NAMALWA (cell line): ENCODE data around the gene SPG7.

Experiments used
- DNase-seq: peaks from one replicate; pipeline ENCODE4 v3.0.0-alpha.2; 2015; ENCODE audit warnings: low spot score

Gene SPG7

DNA sequence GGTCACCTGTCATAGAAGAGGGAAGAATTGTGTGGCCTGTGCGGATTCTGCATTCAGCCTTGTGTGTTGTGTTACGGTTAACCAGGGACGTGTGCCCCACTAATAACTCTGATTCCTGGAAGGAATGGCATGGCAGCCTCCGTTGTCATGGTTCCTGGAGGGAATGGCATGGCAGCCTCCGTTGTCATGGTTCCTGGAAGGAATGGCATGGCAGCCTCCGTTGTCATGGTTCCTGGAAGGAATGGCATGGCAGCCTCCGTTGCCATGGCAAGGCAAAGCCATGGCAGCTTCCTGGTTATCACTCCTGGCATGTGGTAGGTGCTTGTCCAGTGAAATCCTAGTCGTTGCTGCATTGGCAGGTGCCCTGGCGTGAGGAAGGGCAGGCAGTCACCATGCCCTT lies 8.9 kb downstream of the SPG7 start:
- no peak for DNase-seq

DNA sequence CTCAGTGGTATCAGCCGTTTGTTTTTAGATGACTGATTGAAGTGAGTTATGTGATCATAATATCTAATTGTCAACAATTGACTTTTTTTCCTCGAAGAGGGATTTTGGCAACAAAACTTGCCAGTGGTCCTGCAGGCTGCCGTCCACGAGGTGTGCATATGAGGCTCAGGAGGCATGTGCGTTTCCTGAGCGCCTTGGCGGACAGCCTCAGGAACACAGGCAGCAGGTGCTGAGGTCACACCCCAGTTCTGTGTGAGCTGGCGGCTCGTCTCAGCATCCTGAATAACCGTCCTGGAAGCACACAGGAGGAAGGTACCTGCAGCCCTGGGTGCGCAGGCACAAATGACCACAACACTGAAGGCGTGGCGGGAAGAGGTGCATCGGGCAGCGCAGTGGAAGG lies 11.7 kb downstream of the SPG7 start:
- no peak for DNase-seq

DNA sequence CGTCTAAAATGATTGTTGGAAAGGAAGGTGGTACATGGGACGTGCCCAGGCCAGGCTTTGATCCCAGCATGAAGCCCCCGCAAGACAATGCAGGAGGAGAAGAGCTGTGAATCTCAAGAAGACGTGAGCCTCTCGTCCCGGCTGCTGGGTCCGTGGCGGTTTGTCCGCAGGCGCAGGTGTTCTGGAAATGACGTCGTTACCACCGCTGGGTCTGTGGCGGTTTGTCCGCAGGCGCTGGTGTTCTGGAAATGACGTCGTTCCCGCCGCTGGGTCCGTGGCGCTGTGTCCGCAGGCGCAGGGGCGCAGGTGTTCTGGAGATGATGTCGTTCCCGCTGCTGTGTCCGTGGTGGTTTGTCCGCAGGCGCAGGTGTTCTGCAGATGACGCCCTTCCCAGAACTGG lies 14.1 kb downstream of the SPG7 start:
- DNase-seq, result no peak

DNA sequence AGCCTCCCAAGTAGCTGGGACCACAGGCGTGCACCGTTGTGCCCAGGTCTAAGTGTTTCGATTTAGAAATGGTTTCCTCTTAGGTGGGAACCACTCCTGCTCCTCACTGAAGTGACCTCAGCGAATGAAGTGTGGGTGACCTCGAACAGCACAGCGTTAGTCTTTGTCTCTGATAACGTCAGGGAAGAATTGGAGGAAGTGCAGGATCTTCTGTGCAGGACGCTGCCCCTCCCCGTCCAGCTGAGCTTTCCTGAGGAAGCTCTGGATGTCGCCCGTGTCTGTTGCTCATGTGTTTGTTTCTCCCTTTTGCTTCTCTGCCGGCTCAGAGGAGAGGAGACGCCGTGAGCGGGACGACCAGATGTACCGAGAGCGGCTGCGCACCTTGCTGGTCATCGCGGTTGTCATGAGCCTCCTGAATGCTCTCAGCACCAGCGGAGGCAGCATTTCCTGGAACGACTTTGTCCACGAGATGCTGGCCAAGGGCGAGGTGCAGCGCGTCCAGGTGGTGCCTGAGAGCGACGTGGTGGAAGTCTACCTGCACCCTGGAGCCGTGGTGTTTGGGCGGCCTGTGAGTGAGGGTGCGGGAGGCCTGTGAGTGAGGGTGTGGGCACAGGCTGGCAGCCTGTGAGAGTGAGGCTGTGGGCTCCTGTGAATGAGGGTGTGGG lies 15.6 kb downstream of the SPG7 start:
- DNase-seq, result no peak

GRCh38 chr16:89525146-89525913 lies 17.1 kb downstream of the SPG7 start:
- peak; percentile 64 for DNase-seq

DNA sequence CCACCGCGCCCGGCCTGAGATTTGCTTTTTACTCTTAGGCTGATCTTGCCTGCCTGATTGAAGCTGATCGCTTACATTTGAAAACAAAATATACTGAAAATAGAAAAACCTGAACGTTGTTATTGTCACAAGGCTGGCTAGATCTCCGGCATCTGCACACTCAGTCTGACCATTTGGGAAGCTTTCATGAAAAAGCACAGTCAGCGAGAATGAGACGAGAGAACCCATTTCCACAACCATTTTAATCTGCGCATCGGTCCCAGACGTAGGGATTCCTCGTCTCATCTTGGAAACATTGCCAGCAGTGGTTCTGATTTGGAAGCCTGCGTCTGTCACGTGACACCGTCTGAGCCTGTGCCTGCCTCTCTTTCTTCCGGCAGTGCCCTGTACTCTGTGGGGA lies 20.9 kb downstream of the SPG7 start:
- DNase-seq, result no peak

GRCh38 chr16:89530401-89531381 lies 22.5 kb downstream of the SPG7 start:
- DNase-seq, result no peak

DNA sequence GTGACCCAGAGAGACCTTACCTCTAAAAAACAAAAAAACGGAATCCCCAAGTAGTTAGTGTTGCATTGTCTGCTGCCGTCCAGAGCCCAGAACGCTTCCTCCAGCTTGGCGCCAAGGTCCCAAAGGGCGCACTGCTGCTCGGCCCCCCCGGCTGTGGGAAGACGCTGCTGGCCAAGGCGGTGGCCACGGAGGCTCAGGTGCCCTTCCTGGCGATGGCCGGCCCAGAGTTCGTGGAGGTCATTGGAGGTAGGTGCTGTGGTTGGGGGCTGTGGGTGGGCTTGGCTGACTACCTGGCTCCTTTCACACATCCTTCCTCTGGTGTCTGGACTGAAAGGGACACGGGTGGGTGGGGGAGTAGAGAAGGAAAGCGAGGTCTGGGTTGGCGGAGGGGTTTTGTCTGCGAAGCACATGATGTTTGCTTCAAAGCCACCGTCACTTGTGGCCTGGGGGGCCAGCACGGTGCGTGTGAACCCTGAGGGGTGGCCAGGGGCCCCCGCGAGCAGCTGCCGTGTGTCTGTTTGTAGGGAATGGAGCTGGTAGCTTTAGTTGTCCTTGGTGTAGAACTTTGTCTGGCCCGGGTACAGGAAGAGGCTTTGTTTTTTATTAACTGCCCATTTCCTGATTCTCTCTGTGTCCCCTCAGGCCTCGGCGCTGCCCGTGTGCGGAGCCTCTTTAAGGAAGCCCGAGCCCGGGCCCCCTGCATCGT lies 23.8 kb downstream of the SPG7 start:
- DNase-seq, result no peak

- peak; percentile 65 for DNase-seq
Observed at GRCh38 chr16:89534252-89534756, 26.1 kb downstream of the SPG7 start.

DNA sequence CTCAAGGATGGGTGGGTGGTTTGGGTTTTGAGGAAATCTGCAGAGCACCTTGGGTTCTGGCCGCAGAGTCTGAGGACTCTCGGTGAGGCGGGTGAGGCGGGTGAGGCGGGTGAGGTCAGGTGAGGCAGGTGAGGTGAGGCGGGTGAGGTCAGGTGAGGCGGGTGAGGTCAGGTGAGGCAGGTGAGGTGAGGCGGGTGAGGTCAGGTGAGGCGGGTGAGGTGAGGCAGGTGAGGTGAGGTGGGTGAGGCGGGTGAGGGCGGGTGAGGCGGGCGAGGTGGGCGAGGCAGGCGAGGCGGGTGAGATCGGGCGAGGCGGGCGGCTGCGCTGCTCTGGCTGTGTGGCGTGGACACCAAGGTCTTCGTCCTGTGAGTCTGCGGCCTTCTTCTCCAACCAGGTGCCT lies 28.2 kb downstream of the SPG7 start:
- DNase-seq, result no peak

GRCh38 chr16:89536886-89537548 lies 28.8 kb downstream of the SPG7 start:
- no peak for DNase-seq

GRCh38 chr16:89537549-89537925 lies 29.3 kb downstream of the SPG7 start:
- no peak for DNase-seq

DNA sequence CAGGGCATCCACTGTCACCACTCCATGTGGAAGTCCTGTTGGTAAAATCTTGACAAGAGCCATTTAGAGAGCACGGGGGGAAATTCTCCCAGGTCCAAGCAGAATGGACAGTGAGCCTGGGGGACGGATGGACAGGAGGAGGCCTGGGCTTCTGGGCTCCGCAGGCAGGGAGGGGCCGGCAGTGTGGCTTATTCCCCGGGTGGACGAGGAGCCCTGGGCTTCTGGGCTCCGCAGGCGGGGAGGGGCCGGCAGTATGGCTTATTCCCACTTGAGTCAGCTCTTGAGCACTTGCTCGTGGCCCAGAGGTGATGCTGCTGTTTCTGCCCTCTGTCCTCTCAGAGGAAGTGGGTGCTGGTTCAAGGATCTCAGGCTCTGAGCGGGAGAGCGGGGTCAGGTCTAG lies 30.1 kb downstream of the SPG7 start:
- no peak for DNase-seq

DNA sequence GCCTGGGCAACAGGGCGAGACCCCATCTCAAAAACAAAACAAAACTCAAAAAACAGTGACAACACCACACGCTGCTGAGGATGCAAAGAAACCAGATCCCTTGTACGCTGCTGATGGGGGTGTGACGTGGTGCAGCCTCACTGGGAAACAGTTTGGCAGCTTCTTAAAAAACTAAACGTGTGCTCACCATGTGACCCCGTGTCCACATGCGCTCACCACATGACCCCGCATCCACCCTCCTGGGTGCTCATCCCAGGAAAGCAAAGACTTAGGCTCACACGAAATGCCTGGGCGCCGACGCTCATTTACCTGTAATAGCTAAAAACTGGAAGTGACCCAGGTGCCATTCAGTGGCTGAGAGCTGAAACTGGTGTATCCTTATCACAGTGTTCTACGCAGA lies 32.4 kb downstream of the SPG7 start:
- DNase-seq, result no peak

DNA sequence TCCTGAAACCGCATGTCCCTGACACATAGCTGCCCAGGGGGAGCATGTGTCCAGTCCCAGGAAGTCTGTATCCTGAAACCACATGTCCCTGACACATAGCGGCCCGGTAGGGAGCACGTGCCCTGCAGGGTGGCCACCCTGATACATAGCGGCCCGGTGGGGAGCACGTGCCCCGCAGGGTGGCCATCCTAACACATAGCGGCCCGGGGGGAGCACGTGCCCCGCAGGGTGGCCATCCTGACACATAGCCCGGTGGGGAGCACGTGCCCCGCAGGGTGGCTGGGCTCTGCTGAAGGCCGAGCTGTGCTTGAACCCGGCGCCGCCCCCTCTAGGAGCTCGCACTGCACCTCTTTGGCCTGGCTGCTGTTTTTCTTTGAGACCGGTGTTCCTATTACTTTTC lies 33.6 kb downstream of the SPG7 start:
- DNase-seq, result no peak

- DNase-seq, result no peak
Observed at GRCh38 chr16:89544113-89544512, 35.9 kb downstream of the SPG7 start.

GRCh38 chr16:89544713-89545043 lies 36.5 kb downstream of the SPG7 start:
- DNase-seq, result no peak

DNA sequence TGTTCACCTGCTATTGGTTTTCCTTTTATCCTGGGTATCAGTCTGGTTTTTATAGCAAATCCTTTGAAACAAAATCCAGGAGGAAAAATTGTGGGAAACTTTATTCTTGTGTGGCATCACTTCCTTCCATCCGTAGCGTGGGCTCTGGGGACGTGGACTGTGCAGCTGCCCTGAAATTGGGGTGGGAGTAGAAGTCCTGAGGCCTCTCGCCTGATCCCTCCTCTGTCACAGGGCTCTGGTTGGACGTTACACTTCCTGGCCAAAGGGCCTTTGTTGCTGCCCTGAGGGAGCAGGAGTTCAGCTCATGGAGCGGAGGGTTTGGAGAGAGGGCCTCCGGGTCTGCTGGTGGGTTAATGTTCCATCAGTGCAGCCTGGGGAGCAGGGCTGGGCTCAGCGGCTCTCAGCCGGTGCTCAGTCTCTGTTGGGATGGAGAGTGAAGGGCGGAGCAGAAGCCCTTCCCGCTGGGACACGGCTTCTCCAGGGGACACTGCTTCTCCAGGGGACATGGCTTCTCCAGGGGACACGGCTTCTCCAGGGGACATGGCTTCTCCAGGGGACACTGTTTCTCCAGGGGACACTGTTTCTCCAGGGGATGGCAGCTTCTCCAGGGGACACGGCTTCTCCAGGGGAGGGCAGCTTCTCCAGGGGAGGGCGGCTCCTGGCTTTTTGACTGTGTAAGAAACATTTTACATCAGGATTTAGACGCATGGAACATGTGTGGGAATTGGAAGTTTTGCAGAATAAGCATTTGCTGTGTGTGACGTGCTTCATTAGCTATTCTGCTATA lies 37.0 kb downstream of the SPG7 start:
- no peak for DNase-seq

- DNase-seq, result no peak
Observed at GRCh38 chr16:89545831-89546574, 37.8 kb downstream of the SPG7 start.

GRCh38 chr16:89546781-89547180 lies 38.6 kb downstream of the SPG7 start:
- no peak for DNase-seq
